Measurements from ENCODE around the gene PRR27.

DNA sequence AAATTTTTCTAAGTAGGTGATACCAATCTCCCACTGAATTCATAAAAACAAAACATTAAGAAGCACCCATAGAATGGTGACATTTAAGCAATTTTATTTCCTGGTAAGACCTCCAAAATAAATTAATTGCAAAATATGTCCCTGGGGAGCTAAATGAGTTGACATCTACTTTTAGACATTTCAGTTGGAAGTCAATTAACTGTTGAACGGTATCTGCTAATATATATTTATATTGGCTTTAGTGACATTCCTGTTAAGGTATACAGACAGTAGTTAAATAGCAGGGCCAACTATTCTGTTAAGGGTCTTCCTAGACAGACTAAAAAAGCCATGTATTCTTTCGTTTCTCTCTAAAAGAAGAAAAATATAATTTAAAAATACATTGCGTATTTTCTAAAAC is at the start of gene PRR27:
- TF ChIP-seq, protein P1, sequence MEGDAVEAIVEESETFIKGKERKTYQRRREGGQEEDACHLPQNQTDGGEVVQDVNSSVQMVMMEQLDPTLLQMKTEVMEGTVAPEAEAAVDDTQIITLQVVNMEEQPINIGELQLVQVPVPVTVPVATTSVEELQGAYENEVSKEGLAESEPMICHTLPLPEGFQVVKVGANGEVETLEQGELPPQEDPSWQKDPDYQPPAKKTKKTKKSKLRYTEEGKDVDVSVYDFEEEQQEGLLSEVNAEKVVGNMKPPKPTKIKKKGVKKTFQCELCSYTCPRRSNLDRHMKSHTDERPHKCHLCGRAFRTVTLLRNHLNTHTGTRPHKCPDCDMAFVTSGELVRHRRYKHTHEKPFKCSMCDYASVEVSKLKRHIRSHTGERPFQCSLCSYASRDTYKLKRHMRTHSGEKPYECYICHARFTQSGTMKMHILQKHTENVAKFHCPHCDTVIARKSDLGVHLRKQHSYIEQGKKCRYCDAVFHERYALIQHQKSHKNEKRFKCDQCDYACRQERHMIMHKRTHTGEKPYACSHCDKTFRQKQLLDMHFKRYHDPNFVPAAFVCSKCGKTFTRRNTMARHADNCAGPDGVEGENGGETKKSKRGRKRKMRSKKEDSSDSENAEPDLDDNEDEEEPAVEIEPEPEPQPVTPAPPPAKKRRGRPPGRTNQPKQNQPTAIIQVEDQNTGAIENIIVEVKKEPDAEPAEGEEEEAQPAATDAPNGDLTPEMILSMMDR (IDR thresholded peaks at IDR 0.05), result no peak
- TF ChIP-seq ZFX (IDR thresholded peaks at IDR 0.05; ENCODE audit: borderline replicate concordance), result no peak
